Retina (tissue), 1 donor: ENCODE measurements around the gene SLC17A9.
A peak's percentile ranks its signal among the peaks of the same experiment; 100 is the strongest.

Experiments
- DNase-seq: peaks from one replicate; pipeline ENCODE4 v3.0.0-alpha.2; 2016

SLC17A9 gene

GRCh38 chr20:62969939-62970306, 17.4 kb downstream of the SLC17A9 start:
- no peak for DNase-seq

GRCh38 chr20:62970307-62971210, 18.1 kb downstream of the SLC17A9 start:
- no peak for DNase-seq

GRCh38 chr20:62971211-62971949, 18.9 kb downstream of the SLC17A9 start:
- no peak for DNase-seq

GRCh38 chr20:62971950-62972844, 19.7 kb downstream of the SLC17A9 start:
- DNase-seq, result peak; percentile 89

- DNase-seq, result peak; percentile 53
These were observed 20.6 kb downstream of the SLC17A9 start for GRCh38 chr20:62972845-62973745.

GRCh38 chr20:62975251-62975760, 22.8 kb downstream of the SLC17A9 start:
- no peak for DNase-seq

GRCh38 chr20:62975812-62976508, 23.5 kb downstream of the SLC17A9 start:
- no peak for DNase-seq

- DNase-seq, result no peak
These were observed 24.4 kb downstream of the SLC17A9 start for GRCh38 chr20:62976886-62977285.

GRCh38 chr20:62977613-62978560, 25.4 kb downstream of the SLC17A9 start:
- peak; percentile 32 for DNase-seq

GRCh38 chr20:62978561-62978943, 26.0 kb downstream of the SLC17A9 start:
- DNase-seq, result no peak

- no peak for DNase-seq
These were observed 26.8 kb downstream of the SLC17A9 start for GRCh38 chr20:62979310-62979709.

- DNase-seq, result peak; percentile 74
These were observed 27.4 kb downstream of the SLC17A9 start for GRCh38 chr20:62979876-62980373.

- peak; percentile 70 for DNase-seq
These were observed 28.0 kb downstream of the SLC17A9 start for GRCh38 chr20:62980380-62980960.

- DNase-seq, result peak; percentile 70
These were observed 28.5 kb downstream of the SLC17A9 start for GRCh38 chr20:62980970-62981369.

- no peak for DNase-seq
These were observed 29.9 kb downstream of the SLC17A9 start for GRCh38 chr20:62982124-62983075.

- DNase-seq, result no peak
These were observed 30.7 kb downstream of the SLC17A9 start for GRCh38 chr20:62983210-62983609.

- DNase-seq, result peak; percentile 85
These were observed 32.3 kb downstream of the SLC17A9 start for GRCh38 chr20:62984666-62985443.
